NB4 (cell line): ENCODE results near the gene MYCBP2.

Experiments used
- CTCF ChIP-seq: IDR thresholded peaks from one replicate; pipeline ENCODE4 v1.5.1; 2012; ENCODE audit warnings: low read depth, low read length
- MYC ChIP-seq: IDR thresholded peaks from 2 replicates; pipeline ENCODE4 v1.6.1; 2011; ENCODE audit warnings: low read depth, low read length
- POLR2A ChIP-seq: IDR thresholded peaks from 2 replicates; pipeline ENCODE4 v1.6.1; 2011; ENCODE audit warnings: mild to moderate bottlenecking; ENCODE audit not compliant: insufficient read length; ENCODE audit errors: extremely low read depth
- TF ChIP-seq, protein P1 (sequence below): IDR thresholded peaks from 2 replicates; pipeline ENCODE4 v1.6.1; 2011; ENCODE audit warnings: low read depth, low read length

GRCh38 chr13:77196052-77196618 lies 130.8 kb downstream of the MYCBP2 start:
- TF ChIP-seq CTCF (no peak), POLR2A (no peak), MYC (no peak)
- TF ChIP-seq, protein P1, sequence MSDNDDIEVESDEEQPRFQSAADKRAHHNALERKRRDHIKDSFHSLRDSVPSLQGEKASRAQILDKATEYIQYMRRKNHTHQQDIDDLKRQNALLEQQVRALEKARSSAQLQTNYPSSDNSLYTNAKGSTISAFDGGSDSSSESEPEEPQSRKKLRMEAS: no peak
